Measurements from ENCODE around the gene EXT2.
A peak's percentile ranks its signal among the peaks of the same experiment; 100 is the strongest.

The EXT2 gene

GRCh38 chr11:44270403-44271273 lies 175.2 kb downstream of the EXT2 start:
- no peak for DNase-seq

- DNase-seq, result no peak
Observed at GRCh38 chr11:44271286-44271685, 175.8 kb downstream of the EXT2 start.

- DNase-seq, result no peak
Observed at GRCh38 chr11:44274404-44274803, 178.9 kb downstream of the EXT2 start.

- no peak for DNase-seq
Observed at GRCh38 chr11:44275241-44275640, 179.8 kb downstream of the EXT2 start.

GRCh38 chr11:44275961-44276550 lies 180.6 kb downstream of the EXT2 start:
- DNase-seq, result no peak

GRCh38 chr11:44277196-44278090 lies 182.0 kb downstream of the EXT2 start:
- no peak for DNase-seq

GRCh38 chr11:44279483-44279882 lies 184.0 kb downstream of the EXT2 start:
- DNase-seq, result no peak

DNA sequence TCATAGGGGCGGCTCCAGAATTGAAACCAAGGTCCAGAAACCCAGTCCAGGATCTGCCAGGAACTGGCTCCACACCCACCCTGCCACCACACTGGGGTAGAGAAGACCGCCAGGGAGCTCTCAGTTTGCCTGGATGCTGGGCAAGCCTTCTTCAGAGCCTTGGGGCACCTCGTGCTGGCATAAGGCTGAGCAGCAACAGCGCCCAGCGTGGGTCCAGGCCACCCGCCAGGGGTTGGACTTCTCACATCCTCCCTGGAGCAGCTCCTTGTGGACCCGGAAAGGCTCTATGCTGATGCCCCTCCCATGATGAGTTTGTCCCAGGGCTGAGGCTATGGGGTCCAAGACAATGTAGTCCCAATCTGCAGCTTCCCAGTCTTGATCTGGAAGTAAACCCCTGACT lies 184.8 kb downstream of the EXT2 start:
- no peak for DNase-seq

- DNase-seq, result no peak
Observed at GRCh38 chr11:44281151-44281550, 185.7 kb downstream of the EXT2 start.

- no peak for DNase-seq
Observed at GRCh38 chr11:44282620-44283019, 187.1 kb downstream of the EXT2 start.

DNA sequence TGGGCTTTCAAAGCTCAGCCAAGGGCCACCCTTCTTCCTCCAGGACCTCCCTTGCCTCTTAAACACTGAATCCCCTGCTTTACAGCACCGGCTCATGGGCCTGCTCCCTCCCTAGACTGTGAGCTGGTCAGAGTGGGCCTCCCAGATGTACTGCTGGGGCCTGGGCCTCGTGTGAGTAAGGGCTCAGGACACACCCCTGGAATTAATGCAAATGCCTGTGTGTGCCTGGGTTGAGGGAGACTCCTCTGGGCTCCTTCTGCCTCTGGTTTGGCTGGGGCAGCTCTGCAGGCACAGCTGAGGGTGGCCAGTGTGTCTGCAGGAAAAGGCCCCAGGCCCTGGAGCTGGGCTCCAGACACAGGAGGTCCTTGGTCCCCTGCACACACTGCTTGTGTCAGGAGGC lies 190.3 kb downstream of the EXT2 start:
- DNase-seq, result no peak

DNA sequence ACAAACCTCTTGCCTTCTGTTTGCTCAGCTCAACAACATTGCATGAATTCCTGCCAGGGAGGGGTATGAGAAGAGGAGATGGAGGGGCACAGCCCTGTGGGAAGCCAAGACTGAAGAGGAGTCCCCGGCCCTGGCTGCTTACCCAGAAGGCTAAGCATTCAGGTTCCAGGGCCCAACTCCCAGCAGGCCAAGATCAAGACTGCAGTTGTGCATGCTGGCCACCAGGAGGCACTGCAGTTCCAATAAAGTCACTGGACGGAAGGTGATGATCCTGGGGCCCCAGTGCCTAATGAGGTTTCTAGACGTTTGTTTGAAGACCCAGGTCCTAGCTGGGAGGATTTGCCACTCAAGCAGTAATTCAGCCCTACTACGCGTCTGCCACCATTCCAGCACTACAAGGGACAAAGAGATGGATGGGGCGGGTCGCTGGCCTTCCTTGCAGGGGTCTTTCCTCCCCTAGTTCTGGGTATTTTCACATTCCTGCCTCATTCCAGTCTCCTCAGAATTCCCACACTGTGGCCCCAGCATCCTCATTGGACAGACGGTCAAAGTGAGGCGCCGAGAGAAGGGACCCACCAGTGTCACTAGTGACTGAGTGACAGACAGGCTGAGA lies 190.9 kb downstream of the EXT2 start:
- peak; percentile 65 for DNase-seq

DNA sequence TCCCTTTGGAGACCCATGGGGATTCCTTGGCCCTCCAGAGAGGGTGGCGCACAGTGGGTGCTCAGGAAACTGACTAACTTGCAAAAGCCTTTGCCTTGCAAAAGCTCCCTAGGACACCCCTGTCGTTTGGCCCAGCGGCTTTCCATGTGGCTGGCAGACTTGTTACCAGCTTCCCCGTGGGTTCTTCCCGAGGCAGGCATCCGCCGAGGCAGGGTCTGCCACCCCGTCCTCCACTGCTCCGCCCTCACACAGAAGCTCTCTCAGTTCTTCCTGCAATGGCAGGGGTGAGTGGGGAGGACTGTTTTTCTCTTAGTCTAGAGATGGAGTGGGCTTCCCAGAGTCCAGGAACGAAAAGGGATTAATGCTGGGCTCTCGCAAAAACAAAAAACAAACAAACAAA lies 191.4 kb downstream of the EXT2 start:
- DNase-seq, result no peak

GRCh38 chr11:44288133-44288526 lies 192.7 kb downstream of the EXT2 start:
- no peak for DNase-seq

DNA sequence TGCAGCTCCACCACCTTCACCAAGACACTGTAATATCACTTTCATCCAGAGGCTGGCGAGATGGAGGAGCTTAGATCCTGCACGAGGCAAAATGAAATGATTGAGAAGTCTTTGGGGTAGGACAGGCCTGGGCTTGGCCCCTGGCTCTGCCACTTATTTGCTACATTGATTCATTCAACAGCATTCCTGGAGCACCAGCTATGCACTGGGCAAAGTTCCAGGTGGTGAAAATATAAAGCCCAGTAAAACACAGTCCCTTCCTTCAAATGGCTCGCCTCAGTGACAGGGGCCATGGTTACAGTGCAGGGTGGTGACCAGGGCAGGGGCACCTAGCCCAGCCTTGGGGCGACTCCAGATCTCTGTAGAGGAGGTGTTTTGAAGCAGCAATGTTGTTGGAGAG lies 194.7 kb downstream of the EXT2 start:
- DNase-seq, result no peak

All from stimulated activated CD4-positive, alpha-beta T cell treated with anti-CD3 and anti-CD28 coated beads, Interleukin-1b, Interleukin-23, amount 100 ng/mL, for 48 hours (primary cell).